Adrenal gland (tissue), 5 donors: ENCODE data around the gene ZNF664.

Source experiments
- POLR2A ChIP-seq, 2 donors: fragments of 450-650 bp; IDR thresholded peaks; one replicate each; pipeline ENCODE4 v1.6.1; 2017; ENCODE audit warnings: antibody characterized with exemption in 2 of 2, mild to moderate bottlenecking in 2 of 2, moderate library complexity in 1 of 2
- TF ChIP-seq, protein P1 (sequence below), 6 experiments: fragments of 450-650 bp in 4 of 6; fragments of 200-600 bp in 2 of 6; sonication (generic) in 1 of 6; IDR thresholded peaks; 1 replicate in 5 of 6; 2 replicates in 1 of 6; pipeline versions ENCODE4 v1.5.1 to v1.8.0; 2016 to 2021; ENCODE audit warnings: antibody characterized with exemption in 6 of 6, mild to moderate bottlenecking in 2 of 6, moderate library complexity in 1 of 6
- donor health status: DM: no; HTN: no; CAD: no.

DNA sequence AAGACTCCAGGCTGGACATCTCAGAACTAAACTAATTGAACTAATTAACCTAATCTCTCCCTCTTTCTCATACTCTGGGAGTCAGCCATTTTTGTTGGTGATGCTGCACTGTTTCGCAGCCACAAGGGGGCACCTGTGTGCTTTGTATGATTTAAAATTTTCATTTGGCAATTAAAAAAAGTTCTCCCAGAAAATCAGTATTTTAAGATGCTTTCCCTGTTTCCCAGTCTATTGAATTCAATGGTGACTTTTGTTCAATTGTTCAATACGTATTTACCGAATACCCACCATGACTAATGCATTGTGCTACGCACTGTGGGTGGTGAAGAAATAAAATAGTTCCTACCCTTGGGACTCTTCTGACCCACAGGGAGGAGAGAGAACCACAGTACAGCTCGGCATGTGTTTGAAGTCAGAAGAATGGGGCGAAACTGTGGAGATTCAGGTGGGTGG, 63.7 kb downstream of the ZNF664 start:
- TF ChIP-seq, protein P1, sequence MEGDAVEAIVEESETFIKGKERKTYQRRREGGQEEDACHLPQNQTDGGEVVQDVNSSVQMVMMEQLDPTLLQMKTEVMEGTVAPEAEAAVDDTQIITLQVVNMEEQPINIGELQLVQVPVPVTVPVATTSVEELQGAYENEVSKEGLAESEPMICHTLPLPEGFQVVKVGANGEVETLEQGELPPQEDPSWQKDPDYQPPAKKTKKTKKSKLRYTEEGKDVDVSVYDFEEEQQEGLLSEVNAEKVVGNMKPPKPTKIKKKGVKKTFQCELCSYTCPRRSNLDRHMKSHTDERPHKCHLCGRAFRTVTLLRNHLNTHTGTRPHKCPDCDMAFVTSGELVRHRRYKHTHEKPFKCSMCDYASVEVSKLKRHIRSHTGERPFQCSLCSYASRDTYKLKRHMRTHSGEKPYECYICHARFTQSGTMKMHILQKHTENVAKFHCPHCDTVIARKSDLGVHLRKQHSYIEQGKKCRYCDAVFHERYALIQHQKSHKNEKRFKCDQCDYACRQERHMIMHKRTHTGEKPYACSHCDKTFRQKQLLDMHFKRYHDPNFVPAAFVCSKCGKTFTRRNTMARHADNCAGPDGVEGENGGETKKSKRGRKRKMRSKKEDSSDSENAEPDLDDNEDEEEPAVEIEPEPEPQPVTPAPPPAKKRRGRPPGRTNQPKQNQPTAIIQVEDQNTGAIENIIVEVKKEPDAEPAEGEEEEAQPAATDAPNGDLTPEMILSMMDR (IDR thresholded peaks at IDR 0.05) = peak; percentile 70 to 96 (median 90)
- no peak for TF ChIP-seq POLR2A (IDR thresholded peaks at IDR 0.05)
